Psoas muscle (tissue), 8 donors: ENCODE results near the gene SULT4A1. TPM values are rescaled to one million over a fixed set of nuclear protein-coding genes. Genes with fewer than 3 reads are reported as not detected.
A peak's percentile ranks its signal among the peaks of the same experiment; 100 is the strongest.

Source experiments
- ATAC-seq, 4 donors: fragments of 200-7000 bp; cut with Tn5 transposase; one replicate each; pipeline ENCODE4 v1.9.1; 2020; ENCODE audit warnings: moderate library complexity in 3 of 4, mild to moderate bottlenecking in 2 of 4
- DNase-seq, 2 donors: peaks; one replicate each; pipeline ENCODE4 v3.0.0-alpha.2; 2020
- H3K27ac ChIP-seq: fragments of 200-600 bp; one replicate; pipeline ENCODE4 v1.8.0; 2022
- H3K27me3 ChIP-seq, 3 donors: fragments of 200-600 bp in 1 of 3; one replicate each; pipeline versions ENCODE4 v1.6.1 to v1.8.0; 2013 to 2022; ENCODE audit warnings: low read length in 2 of 3, mild to moderate bottlenecking in 2 of 3, moderate library complexity in 1 of 3; ENCODE audit not compliant: insufficient read depth in 3 of 3
- H3K36me3 ChIP-seq, 2 donors: fragments of 200-600 bp in 1 of 2; one replicate each; pipeline versions ENCODE4 v1.6.1 to v1.8.0; 2013 to 2022; ENCODE audit warnings: low read depth in 1 of 2, mild to moderate bottlenecking in 1 of 2, moderate library complexity in 1 of 2; ENCODE audit not compliant: insufficient read depth in 1 of 2
- H3K4me1 ChIP-seq: fragments of 200-600 bp; one replicate; pipeline ENCODE4 v1.8.0; 2022
- H3K4me3 ChIP-seq: fragments of 200-600 bp; one replicate; pipeline ENCODE4 v1.8.0; 2022; ENCODE audit warnings: mild to moderate bottlenecking
- H3K9me3 ChIP-seq: fragments of 200-600 bp; one replicate; pipeline ENCODE4 v1.8.0; 2022
- CTCF ChIP-seq: fragments of 200-600 bp; IDR thresholded peaks from one replicate; pipeline ENCODE4 v1.8.0; 2022; ENCODE audit warnings: antibody characterized with exemption
- WGBS, 3 donors: extraction: QIAGEN DNeasy Blood & Tissue Kit; methylation state at CpG; one replicate each; pipeline versions ENCODE4 v1.1.6 to v1.1.7; 2013; 5-methylcytosine and 5-hydroxymethylcytosine counted together
- intact Hi-C, 2 donors: fragments of 100-400 bp; cut with DNase I; formaldehyde crosslinking; loops; one replicate each; pipeline versions ENCODE4 v1.11.0 to v1.14.2; 2022
- polyA plus RNA-seq, 3 donors: library from polyadenylated mRNA; stranded (reverse); fragments of 200-250 nt; gene quantifications; one replicate each; pipeline ENCODE4 v1.2.3, GENCODE V29; 2013
- total RNA-seq, 4 donors: library from RNA; stranded (reverse); fragmentation: NEBNext Ultra II Directional in 2 of 4; extraction: Animal tissue kit (Norgen Biotek cat#: 25700) in 2 of 4; gene quantifications; one replicate each; pipeline versions ENCODE4 v1.2.1 to v1.2.4, GENCODE V29; 2021 to 2023
- donor health status: healthy with polysubstance abuse.
- donor health status: DM: no; HTN: no; CAD: no; lungs with moderate emphysema.
- donor health status: Bipolar disorder and iron deficiency.
- donor health status: healthy.
- donor health status: DM: yes; HTN: yes; CAD: no.
- donor health status: DM: no; HTN: no; CAD: no.
- donor health status: DM: no; HTN: no; CAD: no.
- donor health status: DM: yes; HTN: yes; CAD: no.

SULT4A1 gene
- total and polyA plus RNA-seq, 7 donors = 0.08 to 0.23 TPM; not detected in 5

- H3K9me3 ChIP-seq = no peaks in the 10 kb centered on the region
- peak in 1 of 2 donors; percentile 3 for DNase-seq
- no peak overlapping the region for H3K4me3 ChIP-seq
- no peaks in the 10 kb centered on the region for H3K36me3 ChIP-seq
- TF ChIP-seq CTCF = no peak
- WGBS, 3 donors = 59 to 63% (median 59%) methylated on average over 13 of the region's 13 CpGs
- ATAC-seq = no peak
- intact Hi-C loops = no loop called here
- H3K4me1 ChIP-seq = no peaks in the 10 kb centered on the region
- H3K27me3 ChIP-seq = peaks cover 0 to 46% (median 4%) of the 10 kb centered on the region in 3 donors
- no peak overlapping the region for H3K27ac ChIP-seq
Observed at GRCh38 chr22:43849731-43850130, 12.6 kb downstream of the SULT4A1 start.

- H3K9me3 ChIP-seq = no peaks in the 10 kb centered on the region
- ATAC-seq = peak in 3 of 4 donors; percentile 55 to 70 (median 64)
- H3K36me3 ChIP-seq = no peaks in the 10 kb centered on the region
- DNase-seq = peak in 1 of 2 donors; percentile 48
- peaks cover 0 to 38% (median 4%) of the 10 kb centered on the region in 3 donors for H3K27me3 ChIP-seq
- H3K4me1 ChIP-seq = no peaks in the 10 kb centered on the region
- no peak overlapping the region for H3K27ac ChIP-seq
- TF ChIP-seq CTCF = peak; percentile 9
- 33 to 37% (median 34%) methylated on average over 14 to 16 of the region's 16 CpGs for WGBS, 3 donors
- intact Hi-C loops = no loop called here
- no peak overlapping the region for H3K4me3 ChIP-seq
Observed at GRCh38 chr22:43848366-43849171, 13.7 kb downstream of the SULT4A1 start.

- H3K4me1 ChIP-seq = no peaks in the 10 kb centered on the region
- H3K27me3 ChIP-seq = peaks cover 0 to 28% (median 4%) of the 10 kb centered on the region in 3 donors
- no peak for ATAC-seq
- intact Hi-C loops = no loop called here
- 81 to 91% (median 85%) methylated on average over 14 of the region's 14 CpGs for WGBS, 3 donors
- H3K27ac ChIP-seq = no peak overlapping the region
- no peaks in the 10 kb centered on the region for H3K9me3 ChIP-seq
- no peak overlapping the region for H3K4me3 ChIP-seq
- peak in 1 of 2 donors; percentile 35 for DNase-seq
- H3K36me3 ChIP-seq = no peaks in the 10 kb centered on the region
- TF ChIP-seq CTCF = no peak
Observed at GRCh38 chr22:43847376-43848289, 14.7 kb downstream of the SULT4A1 start.

GRCh38 chr22:43846966-43847365, 15.3 kb downstream of the SULT4A1 start:
- ATAC-seq (no peak), DNase-seq (no peak)
- Histone ChIP-seq H3K36me3 (no peaks in the 10 kb centered on the region), H3K4me1 (no peaks in the 10 kb centered on the region), H3K27ac (no peak overlapping the region), H3K27me3 (peaks cover 0 to 22% (median 2%) of the 10 kb centered on the region in 3 donors), H3K4me3 (no peak overlapping the region), H3K9me3 (no peaks in the 10 kb centered on the region)
- intact Hi-C loops = no loop called here
- no peak for TF ChIP-seq CTCF
- 60 to 71% (median 68%) methylated on average over 11 of the region's 11 CpGs for WGBS, 3 donors
